DMS53 treated with DMSO at 0.1 percent for 48 hours (cell line): ENCODE data around the gene TOR3A.
A peak's percentile ranks its signal among the peaks of the same experiment; 100 is the strongest.

Experiments
- DNase-seq: peaks from one replicate; lab custom pipeline; 2025; ENCODE audit not compliant: unreplicated experiment; lab: John Stamatoyannopoulos, UW

TOR3A gene

GRCh38 chr1:179061360-179062282 lies 20.2 kb upstream of the TOR3A start:
- no peak for DNase-seq

GRCh38 chr1:179066471-179066870 lies 15.4 kb upstream of the TOR3A start:
- DNase-seq, result no peak

- DNase-seq, result no peak
These were observed 4.5 kb upstream of the TOR3A start for GRCh38 chr1:179077396-179077795.

GRCh38 chr1:179079113-179079761 lies 2.6 kb upstream of the TOR3A start:
- DNase-seq, result peak; percentile 74

- no peak for DNase-seq
These were observed 794 bp upstream of the TOR3A start for GRCh38 chr1:179080866-179081686.

- peak; percentile 6 for DNase-seq
These were observed 596 bp downstream of the TOR3A start for GRCh38 chr1:179082333-179082998.

- no peak for DNase-seq
These were observed 1.1 kb downstream of the TOR3A start for GRCh38 chr1:179082999-179083335.

- no peak for DNase-seq
These were observed 1.7 kb downstream of the TOR3A start for GRCh38 chr1:179083533-179083932.

- no peak for DNase-seq
These were observed 5.8 kb downstream of the TOR3A start for GRCh38 chr1:179087665-179088064.

GRCh38 chr1:179089827-179090482 lies 8.1 kb downstream of the TOR3A start:
- DNase-seq, result no peak

GRCh38 chr1:179090522-179090921 lies 8.7 kb downstream of the TOR3A start:
- DNase-seq, result no peak

- DNase-seq, result no peak
These were observed 9.1 kb downstream of the TOR3A start for GRCh38 chr1:179090923-179091322.

- DNase-seq, result no peak
These were observed 9.9 kb downstream of the TOR3A start for GRCh38 chr1:179091691-179092165.

- no peak for DNase-seq
These were observed 11.1 kb downstream of the TOR3A start for GRCh38 chr1:179092896-179093461.

- DNase-seq, result no peak
These were observed 12.9 kb downstream of the TOR3A start for GRCh38 chr1:179094818-179095217.

GRCh38 chr1:179095377-179095776 lies 13.5 kb downstream of the TOR3A start:
- no peak for DNase-seq

- no peak for DNase-seq
These were observed 14.1 kb downstream of the TOR3A start for GRCh38 chr1:179095924-179096323.

- no peak for DNase-seq
These were observed 18.0 kb downstream of the TOR3A start for GRCh38 chr1:179099891-179100290.

- no peak for DNase-seq
These were observed 19.7 kb downstream of the TOR3A start for GRCh38 chr1:179101566-179101965.

GRCh38 chr1:179103999-179104398 lies 22.1 kb downstream of the TOR3A start:
- DNase-seq, result no peak
